Skeletal muscle satellite cell (primary cell): ENCODE measurements around the gene KIRREL1.

Experiments used
- H3K27me3 ChIP-seq: 2 replicates; pipeline ENCODE4 v1.7.0; 2013; ENCODE audit warnings: low read length; ENCODE audit not compliant: control insufficient read depth, insufficient read depth
- H3K36me3 ChIP-seq: 2 replicates; pipeline ENCODE4 v1.7.0; 2013; ENCODE audit warnings: mild to moderate bottlenecking, control low read depth, low read length; ENCODE audit not compliant: insufficient read depth
- H3K4me1 ChIP-seq: 2 replicates; pipeline ENCODE4 v1.7.0; 2013; ENCODE audit warnings: low read length; ENCODE audit not compliant: control insufficient read depth, insufficient read depth
- H3K4me2 ChIP-seq: 2 replicates; pipeline ENCODE4 v1.7.0; 2013; ENCODE audit warnings: mild to moderate bottlenecking, low read length
- H3K4me3 ChIP-seq: 2 replicates; pipeline ENCODE4 v1.7.0; 2013; ENCODE audit warnings: low read length
- H3K9ac ChIP-seq: 2 replicates; pipeline ENCODE4 v1.7.0; 2013; ENCODE audit warnings: mild to moderate bottlenecking, low read depth, low read length, moderate library complexity
- H3K9me3 ChIP-seq: replicated peaks from 2 replicates; pipeline ENCODE4 v1.7.0; 2013; ENCODE audit warnings: mild to moderate bottlenecking, control low read depth, low read length

KIRREL1 gene

GRCh38 chr1:158058237-158058985 is 65.0 kb downstream of the KIRREL1 start:
- Histone ChIP-seq H3K4me1 (peaks cover 4% of the 10 kb centered on the region), H3K9ac (no peak overlapping the region), H3K9me3 (no peaks in the 10 kb centered on the region), H3K4me3 (no peak overlapping the region), H3K4me2 (no peak overlapping the region), H3K36me3 (peaks cover 30% of the 10 kb centered on the region), H3K27me3 (no peaks in the 10 kb centered on the region)

GRCh38 chr1:158059984-158060383 is 66.5 kb downstream of the KIRREL1 start:
- H3K9ac ChIP-seq, result no peak overlapping the region
- H3K36me3 ChIP-seq, result peaks cover 29% of the 10 kb centered on the region
- H3K4me2 ChIP-seq, result no peak overlapping the region
- H3K9me3 ChIP-seq, result no peaks in the 10 kb centered on the region
- H3K4me1 ChIP-seq, result no peaks in the 10 kb centered on the region
- H3K4me3 ChIP-seq, result no peak overlapping the region
- no peaks in the 10 kb centered on the region for H3K27me3 ChIP-seq

- no peak overlapping the region for H3K9ac ChIP-seq
- H3K27me3 ChIP-seq, result no peaks in the 10 kb centered on the region
- H3K4me1 ChIP-seq, result peaks cover 5% of the 10 kb centered on the region
- no peak overlapping the region for H3K4me2 ChIP-seq
- H3K36me3 ChIP-seq, result peaks cover 20% of the 10 kb centered on the region
- H3K9me3 ChIP-seq, result no peaks in the 10 kb centered on the region
- H3K4me3 ChIP-seq, result no peak overlapping the region
Measured at GRCh38 chr1:158062174-158062573, 68.7 kb downstream of the KIRREL1 start.

GRCh38 chr1:158067662-158068061 is 74.2 kb downstream of the KIRREL1 start:
- peaks cover 29% of the 10 kb centered on the region for H3K4me1 ChIP-seq
- peak overlapping the region; percentile 17 for H3K4me3 ChIP-seq
- H3K27me3 ChIP-seq, result no peaks in the 10 kb centered on the region
- H3K9ac ChIP-seq, result peak overlapping the region; percentile 36
- no peaks in the 10 kb centered on the region for H3K9me3 ChIP-seq
- H3K36me3 ChIP-seq, result peaks cover 14% of the 10 kb centered on the region
- peak overlapping the region; percentile 31 for H3K4me2 ChIP-seq

- Histone ChIP-seq H3K36me3 (peaks cover 18% of the 10 kb centered on the region), H3K4me1 (peaks cover 29% of the 10 kb centered on the region), H3K4me2 (peak overlapping the region; percentile 7), H3K27me3 (no peaks in the 10 kb centered on the region), H3K9ac (no peak overlapping the region), H3K9me3 (no peaks in the 10 kb centered on the region), H3K4me3 (no peak overlapping the region)
Measured at GRCh38 chr1:158068918-158069317, 75.5 kb downstream of the KIRREL1 start.

GRCh38 chr1:158071138-158071537 is 77.7 kb downstream of the KIRREL1 start:
- Histone ChIP-seq H3K27me3 (no peaks in the 10 kb centered on the region), H3K4me3 (no peak overlapping the region), H3K4me2 (no peak overlapping the region), H3K4me1 (peaks cover 30% of the 10 kb centered on the region), H3K9ac (no peak overlapping the region), H3K36me3 (peaks cover 20% of the 10 kb centered on the region), H3K9me3 (no peaks in the 10 kb centered on the region)

- H3K9ac ChIP-seq, result no peak overlapping the region
- H3K9me3 ChIP-seq, result no peaks in the 10 kb centered on the region
- peaks cover 54% of the 10 kb centered on the region for H3K36me3 ChIP-seq
- H3K27me3 ChIP-seq, result no peaks in the 10 kb centered on the region
- H3K4me3 ChIP-seq, result no peak overlapping the region
- peaks cover 3% of the 10 kb centered on the region for H3K4me1 ChIP-seq
- H3K4me2 ChIP-seq, result no peak overlapping the region
Measured at GRCh38 chr1:158075078-158075477, 81.6 kb downstream of the KIRREL1 start.

- H3K4me2 ChIP-seq, result no peak overlapping the region
- no peaks in the 10 kb centered on the region for H3K27me3 ChIP-seq
- peaks cover 3% of the 10 kb centered on the region for H3K4me1 ChIP-seq
- peaks cover 66% of the 10 kb centered on the region for H3K36me3 ChIP-seq
- H3K4me3 ChIP-seq, result no peak overlapping the region
- no peaks in the 10 kb centered on the region for H3K9me3 ChIP-seq
- H3K9ac ChIP-seq, result no peak overlapping the region
Measured at GRCh38 chr1:158076441-158076840, 83.0 kb downstream of the KIRREL1 start.

GRCh38 chr1:158077411-158078256 is 84.2 kb downstream of the KIRREL1 start:
- no peak overlapping the region for H3K9ac ChIP-seq
- no peaks in the 10 kb centered on the region for H3K9me3 ChIP-seq
- H3K27me3 ChIP-seq, result no peaks in the 10 kb centered on the region
- H3K4me1 ChIP-seq, result peaks cover 3% of the 10 kb centered on the region
- peaks cover 65% of the 10 kb centered on the region for H3K36me3 ChIP-seq
- no peak overlapping the region for H3K4me3 ChIP-seq
- H3K4me2 ChIP-seq, result no peak overlapping the region

- Histone ChIP-seq H3K27me3 (no peaks in the 10 kb centered on the region), H3K4me2 (no peak overlapping the region), H3K9ac (no peak overlapping the region), H3K4me1 (peaks cover 3% of the 10 kb centered on the region), H3K4me3 (no peak overlapping the region), H3K9me3 (no peaks in the 10 kb centered on the region), H3K36me3 (peaks cover 66% of the 10 kb centered on the region)
Measured at GRCh38 chr1:158078569-158079080, 85.2 kb downstream of the KIRREL1 start.

GRCh38 chr1:158080066-158080465 is 86.6 kb downstream of the KIRREL1 start:
- Histone ChIP-seq H3K9me3 (no peaks in the 10 kb centered on the region), H3K9ac (no peak overlapping the region), H3K36me3 (peaks cover 74% of the 10 kb centered on the region), H3K27me3 (no peaks in the 10 kb centered on the region), H3K4me2 (no peak overlapping the region), H3K4me1 (peaks cover 3% of the 10 kb centered on the region), H3K4me3 (no peak overlapping the region)
